ENCODE results near the gene NHSL2.
"Not testable (repeated sequence)": the region's sequence is repeated elsewhere in the genome, so short reads cannot be mapped to it uniquely, and the experiment has no call there.

Gene NHSL2

GRCh38 chrX:72145181-72145580 is 234.5 kb downstream of the NHSL2 start:
- in situ Hi-C loops (cut with MboI; ENCODE audit: low sequenced_read_pairs) = no loop called here

GRCh38 chrX:72146527-72146926 is 235.9 kb downstream of the NHSL2 start:
- in situ Hi-C loops (cut with MboI; ENCODE audit: low sequenced_read_pairs) = no loop called here

DNA sequence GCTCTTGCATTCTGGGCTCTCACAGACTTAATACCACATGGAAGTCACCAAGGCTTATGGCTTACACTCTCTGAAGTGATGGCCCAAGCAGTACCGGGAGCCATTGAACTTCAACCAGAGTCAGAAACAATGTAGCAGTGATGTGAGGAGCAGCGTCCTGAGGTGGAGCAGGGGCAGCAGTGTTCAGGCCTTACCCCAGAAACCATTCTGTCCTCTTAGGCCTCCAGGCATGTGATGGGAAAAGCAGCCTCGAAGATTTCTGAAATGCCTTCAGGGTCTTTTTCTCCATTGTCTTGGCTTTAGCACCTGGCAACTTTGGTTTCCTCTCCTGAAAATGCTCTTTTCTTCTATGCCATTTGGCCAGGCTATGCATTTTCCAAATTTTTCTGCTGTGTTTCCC is 248.1 kb downstream of the NHSL2 start:
- in situ Hi-C loops (cut with MboI; ENCODE audit: low sequenced_read_pairs) = no loop called here

DNA sequence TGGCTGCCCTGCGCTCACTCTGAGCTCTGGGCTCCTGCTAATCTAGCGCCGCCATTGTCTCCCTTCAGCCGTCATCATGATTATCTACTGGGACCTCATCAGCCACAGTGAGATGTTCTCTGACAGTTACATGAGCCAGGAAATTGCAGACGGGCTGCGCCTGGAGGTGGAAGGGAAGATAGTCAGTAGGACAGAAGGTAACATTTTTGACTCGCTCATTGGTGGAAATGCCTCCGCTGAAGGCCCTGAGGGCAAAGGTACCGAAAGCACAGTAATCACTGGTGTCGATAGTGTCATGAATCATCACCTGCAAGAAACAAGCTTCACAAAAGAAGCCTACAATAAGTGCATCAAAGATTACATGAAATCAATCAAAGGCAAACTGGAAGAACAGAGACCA is 249.1 kb downstream of the NHSL2 start:
- in situ Hi-C loops (cut with MboI; ENCODE audit: low sequenced_read_pairs) = no loop called here

DNA sequence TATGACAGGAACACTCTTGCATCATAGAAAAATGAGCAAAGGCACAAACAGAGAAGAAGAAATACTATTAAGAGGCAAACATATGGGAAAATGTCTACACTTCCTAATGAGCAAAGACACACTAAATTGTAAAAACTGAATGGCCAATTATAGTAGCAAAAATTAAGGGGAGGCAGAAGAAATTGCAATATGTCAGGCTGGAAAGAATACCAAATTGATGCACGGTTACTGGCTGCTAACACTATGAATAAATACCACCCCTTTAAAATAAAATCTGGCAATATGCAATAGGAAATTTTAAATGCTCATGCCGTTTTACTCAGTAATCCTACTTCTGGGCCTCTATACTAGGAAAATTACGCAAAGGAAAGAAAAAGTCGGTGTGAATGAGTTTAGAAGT is 254.9 kb downstream of the NHSL2 start:
- in situ Hi-C loops (cut with MboI; ENCODE audit: low sequenced_read_pairs) = no loop called here

GRCh38 chrX:72169008-72169728 is 258.5 kb downstream of the NHSL2 start:
- in situ Hi-C loops (cut with MboI; ENCODE audit: low sequenced_read_pairs) = no loop called here

GRCh38 chrX:72176289-72176688 is 265.6 kb downstream of the NHSL2 start:
- in situ Hi-C loops (cut with MboI; ENCODE audit: low sequenced_read_pairs) = not testable (repeated sequence)

DNA sequence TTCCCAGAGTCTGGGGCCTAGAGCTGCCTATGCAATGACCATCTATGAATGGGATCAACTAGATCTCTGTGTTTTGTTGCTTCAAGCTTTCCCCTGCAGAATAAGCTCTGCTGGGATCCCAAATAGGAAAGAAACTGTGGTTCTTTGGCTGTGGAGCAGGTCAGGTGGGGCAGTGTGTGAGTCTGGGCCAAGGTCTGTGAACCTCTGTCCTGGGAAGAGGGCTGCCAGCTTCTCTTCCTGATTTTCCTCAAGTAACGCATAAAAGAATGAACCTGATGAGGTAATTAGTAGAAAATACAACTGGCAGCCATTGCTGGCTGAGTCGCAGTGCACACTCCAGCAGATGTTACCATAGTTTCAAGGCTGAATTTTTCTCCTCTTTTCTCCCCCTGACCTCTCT is 266.3 kb downstream of the NHSL2 start:
- in situ Hi-C loops (cut with MboI; ENCODE audit: low sequenced_read_pairs) = no loop called here

- in situ Hi-C loops (cut with MboI; ENCODE audit: low sequenced_read_pairs) = no loop called here
These were observed 269.9 kb downstream of the NHSL2 start for GRCh38 chrX:72180539-72180938.

DNA sequence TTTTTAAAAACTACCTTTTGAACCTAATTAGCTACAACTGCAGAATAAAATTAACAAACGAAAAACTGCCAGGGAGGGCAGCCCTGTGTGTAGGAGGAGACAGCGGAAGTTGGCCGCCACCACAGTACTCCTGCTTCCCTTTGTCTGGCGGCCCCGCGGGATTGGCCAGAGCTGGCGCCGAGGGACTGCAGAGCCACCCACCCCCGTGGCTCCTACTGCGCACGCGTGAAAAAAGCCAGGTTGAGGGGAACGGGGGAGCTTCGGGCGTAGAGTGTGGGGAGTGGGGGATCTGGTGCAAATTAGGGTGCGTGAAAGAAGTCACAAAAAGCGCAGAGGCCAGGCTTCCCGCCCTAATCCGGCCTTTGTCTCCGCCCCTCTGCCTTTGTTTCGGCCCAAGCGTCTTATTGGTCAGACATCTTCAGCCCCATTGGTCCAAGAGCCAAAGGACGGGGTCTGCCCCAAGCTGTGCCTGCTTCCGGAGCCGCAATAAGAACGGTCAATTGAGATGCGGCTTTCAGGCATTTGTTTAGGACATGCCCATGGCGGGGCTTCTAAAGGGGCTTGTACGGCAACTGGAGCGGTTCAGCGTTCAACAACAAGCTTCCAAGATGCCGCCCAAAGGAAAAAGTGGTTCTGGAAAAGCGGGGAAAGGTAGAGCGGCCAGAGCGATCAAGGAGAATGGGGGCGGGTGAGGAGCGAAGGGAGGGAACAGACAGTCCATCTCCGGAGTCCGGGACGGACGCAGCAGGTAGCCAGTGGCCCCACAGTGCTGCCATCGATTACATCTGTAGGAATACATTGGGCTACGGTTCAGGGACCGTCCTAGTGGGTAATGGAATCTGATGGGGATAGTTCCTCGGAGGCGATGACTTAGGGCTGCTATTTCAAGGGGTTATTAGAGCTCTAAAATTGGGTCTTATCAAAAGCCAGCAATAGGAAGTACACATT is 270.8 kb downstream of the NHSL2 start, which contains the start of gene PIN4:
Gene PIN4, plus strand, starts transcription at position 580 of the 948 bp plus-strand sequence. Its CDS starts 29 bp downstream, at position 609.
- in situ Hi-C loops (cut with MboI; ENCODE audit: low sequenced_read_pairs) = no loop called here

DNA sequence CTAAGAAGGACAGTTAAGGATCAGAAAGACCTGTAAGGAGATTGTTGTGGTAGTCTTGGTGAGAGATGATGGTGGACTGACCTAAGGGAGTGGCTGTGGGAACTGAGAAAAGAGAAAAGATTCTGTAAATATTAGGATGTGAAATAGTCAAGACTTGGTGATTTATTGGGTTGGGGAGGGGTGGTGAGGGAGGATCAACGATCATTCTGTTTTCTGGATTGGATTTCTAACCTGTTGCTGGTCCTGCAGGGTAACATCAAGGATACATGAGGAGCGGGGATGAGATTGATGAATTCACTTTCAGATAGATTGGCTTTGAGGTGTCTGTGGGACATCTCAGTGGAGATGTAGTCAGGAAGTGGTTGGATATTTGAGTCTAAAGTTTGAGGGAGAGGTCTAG is 272.3 kb downstream of the NHSL2 start:
- in situ Hi-C loops (cut with MboI; ENCODE audit: low sequenced_read_pairs) = no loop called here

DNA sequence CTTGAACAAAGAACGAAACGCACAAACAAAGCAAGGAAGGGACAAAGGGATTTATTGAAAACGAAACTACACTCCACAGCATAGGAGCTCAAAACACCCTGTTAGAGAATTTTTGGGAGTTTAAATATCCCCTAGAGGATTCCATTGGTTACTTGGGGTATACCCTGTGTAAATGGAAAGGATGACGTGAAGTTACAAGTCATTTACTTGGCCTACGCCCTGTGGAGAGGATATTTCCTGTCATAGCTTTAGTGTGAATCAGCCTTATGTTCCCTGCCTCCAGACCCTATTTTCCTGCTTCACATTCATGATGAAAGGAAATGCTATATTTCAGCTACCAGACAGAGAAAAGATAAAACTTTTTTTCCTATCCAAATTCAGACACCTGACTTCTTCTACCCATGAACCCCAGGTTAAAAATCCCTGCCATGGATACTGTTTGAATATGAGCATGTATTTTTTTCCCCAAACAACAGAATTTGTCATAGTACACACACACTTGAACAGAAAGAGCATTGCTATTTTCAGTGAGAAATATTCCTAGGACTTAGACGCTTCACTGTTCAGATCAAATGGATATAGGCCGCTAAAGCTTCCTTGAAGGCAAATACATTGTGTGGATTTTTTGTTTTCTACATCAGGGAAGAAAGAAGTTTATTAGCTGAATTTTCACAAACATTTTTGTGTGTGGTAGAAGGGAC is 291.3 kb downstream of the NHSL2 start:
- in situ Hi-C loops (cut with MboI; ENCODE audit: low sequenced_read_pairs) = no loop called here
